Activated T-helper 1 cell treated with anti-CD3 and anti-CD28 coated beads, Interleukin-12 subunit alpha, Interleukin-12 subunit beta, Interleukin-2, Interleukin-4 antibody, amounts not matched to agents 30 ng/mL and 10 ng/mL and 1 ng/mL, durations not matched to agents 14 hours and 24 hours and 36 hours (primary cell): Measurements from ENCODE around the gene TRIP11. TPM values are rescaled to one million over a fixed set of nuclear protein-coding genes. Genes with fewer than 3 reads are reported as not detected.
A peak's percentile ranks its signal among the peaks of the same experiment; 100 is the strongest.
"Not testable (repeated sequence)": the region's sequence is repeated elsewhere in the genome, so short reads cannot be mapped to it uniquely, and the experiment has no call there.

Experiments used
- DNase-seq: peaks from one replicate; pipeline ENCODE4 v3.0.0; 2021; ENCODE audit warnings: low spot score
- H3K27ac Mint-ChIP-seq: one replicate; pipeline ENCODE4 v1.8.0; 2021; ENCODE audit warnings: mild to moderate bottlenecking, mixed read lengths
- H3K27me3 Mint-ChIP-seq: one replicate; pipeline ENCODE4 v1.8.0; 2022; ENCODE audit warnings: mild to moderate bottlenecking, moderate library complexity, mixed read lengths; ENCODE audit not compliant: insufficient read depth
- H3K36me3 Mint-ChIP-seq: one replicate; pipeline ENCODE4 v1.8.0; 2021; ENCODE audit warnings: low read depth, mixed read lengths
- H3K4me1 Mint-ChIP-seq: one replicate; pipeline ENCODE4 v1.8.0; 2021; ENCODE audit warnings: low read depth, mixed read lengths
- H3K4me3 Mint-ChIP-seq: one replicate; pipeline ENCODE4 v1.8.0; 2021; ENCODE audit warnings: mild to moderate bottlenecking, moderate library complexity, mixed read lengths
- H3K9me3 Mint-ChIP-seq: one replicate; pipeline ENCODE4 v1.8.0; 2021; ENCODE audit warnings: mixed read lengths
- intact Hi-C: fragments of 100-400 bp; cut with micrococcal nuclease; formaldehyde crosslinking; loops from one replicate; pipeline ENCODE4 v1.15.1; 2024
- total RNA-seq: library from RNA; stranded (reverse); gene quantifications from 2 replicates; pipeline ENCODE4 v1.2.3, GENCODE V29; 2022

TRIP11 gene
- 36.5 and 44.4 TPM in 2 replicates for total RNA-seq

- Mint-ChIP-seq H3K4me1 (peaks cover 38% of the 10 kb centered on the region), H3K27ac (peak within 1 kb of the TSS; percentile 98), H3K4me3 (peak within 1 kb of the TSS; percentile 93), H3K36me3 (peaks cover 5% of the 10 kb centered on the region), H3K27me3 (no peaks in the 10 kb centered on the region), H3K9me3 (no peaks in the 10 kb centered on the region)
- peak; percentile 94 for DNase-seq
- intact Hi-C loops, result loop anchor here (1.0 to 5.0 kb wide), 7 partner anchors 60 to 1283 kb away; partner anchors contain the start of genes ATXN3, CPSF2, GOLGA5 and NDUFB1
Measured at GRCh38 chr14:92039719-92040430, at the start of gene TRIP11. TSS of gene TRIP11 (minus strand) at chr14:92040059. CDS start at chr14:92039685, 374 bp downstream.

GRCh38 chr14:92088494-92088893 lies 48.6 kb upstream of the TRIP11 start:
- no peak overlapping the region for H3K4me3 Mint-ChIP-seq

GRCh38 chr14:92074555-92074954 lies 34.7 kb upstream of the TRIP11 start:
- intact Hi-C loops, result no loop called here
- DNase-seq, result no peak
- H3K27me3 Mint-ChIP-seq, result no peaks in the 10 kb centered on the region
- peaks cover 13% of the 10 kb centered on the region for H3K36me3 Mint-ChIP-seq
- H3K4me1 Mint-ChIP-seq, result no peaks in the 10 kb centered on the region
- H3K27ac Mint-ChIP-seq, result no peak overlapping the region
- H3K9me3 Mint-ChIP-seq, result no peaks in the 10 kb centered on the region
- H3K4me3 Mint-ChIP-seq, result no peak overlapping the region

More at GRCh38 chr14:92088494-92088893, 48.6 kb upstream of the TRIP11 start:
- Mint-ChIP-seq H3K27ac (no peak overlapping the region), H3K27me3 (no peaks in the 10 kb centered on the region), H3K4me1 (no peaks in the 10 kb centered on the region), H3K36me3 (peaks cover 29% of the 10 kb centered on the region), H3K9me3 (no peaks in the 10 kb centered on the region)
- DNase-seq, result no peak
- intact Hi-C loops, result no loop called here

GRCh38 chr14:92058006-92058917 lies 18.4 kb upstream of the TRIP11 start:
- Mint-ChIP-seq H3K27ac (no peak overlapping the region), H3K4me1 (no peaks in the 10 kb centered on the region), H3K36me3 (peaks cover 2% of the 10 kb centered on the region), H3K4me3 (no peak overlapping the region), H3K9me3 (no peaks in the 10 kb centered on the region), H3K27me3 (no peaks in the 10 kb centered on the region)
- no peak for DNase-seq
- intact Hi-C loops, result no loop called here

- intact Hi-C loops, result no loop called here
- Mint-ChIP-seq H3K4me1 (no peaks in the 10 kb centered on the region), H3K27me3 (no peaks in the 10 kb centered on the region), H3K4me3 (no peak overlapping the region), H3K36me3 (peaks cover 8% of the 10 kb centered on the region), H3K9me3 (peaks cover 9% of the 10 kb centered on the region), H3K27ac (no peak overlapping the region)
- DNase-seq, result no peak
Measured at GRCh38 chr14:92049781-92050180, 9.9 kb upstream of the TRIP11 start.

GRCh38 chr14:92049221-92049620 lies 9.4 kb upstream of the TRIP11 start:
- H3K27me3 Mint-ChIP-seq, H3K27ac Mint-ChIP-seq, intact Hi-C loops, H3K4me3 Mint-ChIP-seq, H3K36me3 Mint-ChIP-seq, H3K9me3 Mint-ChIP-seq, DNase-seq, H3K4me1 Mint-ChIP-seq: not testable (repeated sequence)

GRCh38 chr14:92045904-92046303 lies 6.0 kb upstream of the TRIP11 start:
- H3K9me3 Mint-ChIP-seq, DNase-seq, H3K36me3 Mint-ChIP-seq, H3K4me3 Mint-ChIP-seq, H3K27ac Mint-ChIP-seq, intact Hi-C loops, H3K4me1 Mint-ChIP-seq, H3K27me3 Mint-ChIP-seq: not testable (repeated sequence)

GRCh38 chr14:92041766-92042165 lies 1.9 kb upstream of the TRIP11 start:
- H3K4me1 Mint-ChIP-seq, result peaks cover 28% of the 10 kb centered on the region
- H3K27ac Mint-ChIP-seq, DNase-seq, H3K9me3 Mint-ChIP-seq, H3K36me3 Mint-ChIP-seq, H3K4me3 Mint-ChIP-seq, H3K27me3 Mint-ChIP-seq: not testable (repeated sequence)
- intact Hi-C loops, result loop anchor here (2.0 to 5.0 kb wide), 3 partner anchors 81 to 1284 kb away; partner anchors contain the start of genes CPSF2 and NDUFB1

- Mint-ChIP-seq H3K9me3 (no peaks in the 10 kb centered on the region), H3K4me1 (peaks cover 34% of the 10 kb centered on the region), H3K4me3 (no peak overlapping the region), H3K36me3 (peaks cover 5% of the 10 kb centered on the region), H3K27ac (no peak overlapping the region), H3K27me3 (no peaks in the 10 kb centered on the region)
- intact Hi-C loops, result loop anchor here (2.0 to 5.0 kb wide), 3 partner anchors 81 to 1284 kb away; partner anchors contain the start of genes CPSF2 and NDUFB1
- DNase-seq, result no peak
Measured at GRCh38 chr14:92041203-92041602, 1.3 kb upstream of the TRIP11 start.

- Mint-ChIP-seq H3K27ac (peak overlapping the region; percentile 98), H3K27me3 (no peaks in the 10 kb centered on the region), H3K36me3 (peaks cover 5% of the 10 kb centered on the region), H3K9me3 (no peaks in the 10 kb centered on the region), H3K4me3 (peak overlapping the region; percentile 93), H3K4me1 (peaks cover 38% of the 10 kb centered on the region)
- peak; percentile 4 for DNase-seq
- intact Hi-C loops, result loop anchor here (1.0 to 5.0 kb wide), 6 partner anchors 60 to 1283 kb away; partner anchors contain the start of genes ATXN3, CPSF2, NDUFB1 and PPP4R3A
Measured at GRCh38 chr14:92040431-92041051, 682 bp upstream of the TRIP11 start.

GRCh38 chr14:92039063-92039718 lies 668 bp downstream of the TRIP11 start:
- Mint-ChIP-seq H3K36me3 (peaks cover 5% of the 10 kb centered on the region), H3K9me3 (no peaks in the 10 kb centered on the region), H3K27ac (peak overlapping the region; percentile 98), H3K27me3 (no peaks in the 10 kb centered on the region), H3K4me3 (peak overlapping the region; percentile 93), H3K4me1 (peaks cover 38% of the 10 kb centered on the region)
- intact Hi-C loops, result loop anchor here (1.0 kb wide), 1 partner anchor 755 kb away; the partner anchor contains the start of gene GOLGA5
- no peak for DNase-seq

- peak overlapping the region; percentile 93 for H3K4me3 Mint-ChIP-seq
- intact Hi-C loops, result no loop called here
- no peaks in the 10 kb centered on the region for H3K27me3 Mint-ChIP-seq
- DNase-seq, result no peak
- H3K4me1 Mint-ChIP-seq, result peaks cover 38% of the 10 kb centered on the region
- H3K9me3 Mint-ChIP-seq, result no peaks in the 10 kb centered on the region
- peak overlapping the region; percentile 35 for H3K27ac Mint-ChIP-seq
- H3K36me3 Mint-ChIP-seq, result peaks cover 5% of the 10 kb centered on the region
Measured at GRCh38 chr14:92037989-92038388, 1.9 kb downstream of the TRIP11 start.
